Neural progenitor cell (in vitro differentiated cells): ENCODE measurements around the gene HSD17B2.
"Not testable (repeated sequence)": the region's sequence is repeated elsewhere in the genome, so short reads cannot be mapped to it uniquely, and the experiment has no call there.

Experiments used
- EZH2 ChIP-seq: fragments of 200-600 bp; sonication (generic); IDR thresholded peaks from 2 replicates; pipeline ENCODE4 v1.6.1; 2017; ENCODE audit warnings: antibody characterized with exemption, mild to moderate bottlenecking, moderate library complexity
- EZH2phosphoT487 ChIP-seq: fragments of 200-600 bp; sonication (generic); IDR thresholded peaks from 2 replicates; pipeline ENCODE4 v1.6.1; 2017; ENCODE audit warnings: antibody characterized with exemption
- TF ChIP-seq, protein P1 (sequence below): fragments of 200-600 bp; sonication (generic); IDR thresholded peaks from 2 replicates; pipeline ENCODE4 v1.5.1; 2017; ENCODE audit warnings: antibody characterized with exemption, mild to moderate bottlenecking

DNA sequence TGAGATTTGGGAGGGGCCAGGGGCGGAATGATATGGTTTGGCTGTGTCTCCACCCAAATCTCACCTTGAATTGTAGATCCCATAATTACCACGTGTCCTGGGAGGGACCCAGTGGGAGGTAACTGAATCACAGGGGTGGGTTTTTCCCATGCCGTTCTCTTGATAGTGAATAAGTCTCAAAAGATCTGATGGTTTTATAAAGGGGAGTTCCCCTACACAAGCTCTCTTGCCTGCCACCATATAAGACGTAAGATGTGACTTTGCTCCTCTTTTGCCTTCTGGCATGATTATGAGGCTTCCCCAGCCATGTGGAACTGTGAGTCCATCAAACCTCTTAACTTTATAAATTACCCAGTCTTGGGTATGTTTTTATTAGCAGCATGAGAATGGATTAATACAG is 25.3 kb upstream of the HSD17B2 start:
- TF ChIP-seq, protein P1, sequence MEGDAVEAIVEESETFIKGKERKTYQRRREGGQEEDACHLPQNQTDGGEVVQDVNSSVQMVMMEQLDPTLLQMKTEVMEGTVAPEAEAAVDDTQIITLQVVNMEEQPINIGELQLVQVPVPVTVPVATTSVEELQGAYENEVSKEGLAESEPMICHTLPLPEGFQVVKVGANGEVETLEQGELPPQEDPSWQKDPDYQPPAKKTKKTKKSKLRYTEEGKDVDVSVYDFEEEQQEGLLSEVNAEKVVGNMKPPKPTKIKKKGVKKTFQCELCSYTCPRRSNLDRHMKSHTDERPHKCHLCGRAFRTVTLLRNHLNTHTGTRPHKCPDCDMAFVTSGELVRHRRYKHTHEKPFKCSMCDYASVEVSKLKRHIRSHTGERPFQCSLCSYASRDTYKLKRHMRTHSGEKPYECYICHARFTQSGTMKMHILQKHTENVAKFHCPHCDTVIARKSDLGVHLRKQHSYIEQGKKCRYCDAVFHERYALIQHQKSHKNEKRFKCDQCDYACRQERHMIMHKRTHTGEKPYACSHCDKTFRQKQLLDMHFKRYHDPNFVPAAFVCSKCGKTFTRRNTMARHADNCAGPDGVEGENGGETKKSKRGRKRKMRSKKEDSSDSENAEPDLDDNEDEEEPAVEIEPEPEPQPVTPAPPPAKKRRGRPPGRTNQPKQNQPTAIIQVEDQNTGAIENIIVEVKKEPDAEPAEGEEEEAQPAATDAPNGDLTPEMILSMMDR, result not testable (repeated sequence)
- TF ChIP-seq EZH2phosphoT487, EZH2: not testable (repeated sequence)
